NCI-H128 (cell line): ENCODE results near the gene DIS3L2.
"Not testable (repeated sequence)": the region's sequence is repeated elsewhere in the genome, so short reads cannot be mapped to it uniquely, and the experiment has no call there.

Experiments
- DNase-seq: peaks from one replicate; lab custom pipeline; 2025; ENCODE audit not compliant: unreplicated experiment; lab: John Stamatoyannopoulos, UW

Gene DIS3L2

DNA sequence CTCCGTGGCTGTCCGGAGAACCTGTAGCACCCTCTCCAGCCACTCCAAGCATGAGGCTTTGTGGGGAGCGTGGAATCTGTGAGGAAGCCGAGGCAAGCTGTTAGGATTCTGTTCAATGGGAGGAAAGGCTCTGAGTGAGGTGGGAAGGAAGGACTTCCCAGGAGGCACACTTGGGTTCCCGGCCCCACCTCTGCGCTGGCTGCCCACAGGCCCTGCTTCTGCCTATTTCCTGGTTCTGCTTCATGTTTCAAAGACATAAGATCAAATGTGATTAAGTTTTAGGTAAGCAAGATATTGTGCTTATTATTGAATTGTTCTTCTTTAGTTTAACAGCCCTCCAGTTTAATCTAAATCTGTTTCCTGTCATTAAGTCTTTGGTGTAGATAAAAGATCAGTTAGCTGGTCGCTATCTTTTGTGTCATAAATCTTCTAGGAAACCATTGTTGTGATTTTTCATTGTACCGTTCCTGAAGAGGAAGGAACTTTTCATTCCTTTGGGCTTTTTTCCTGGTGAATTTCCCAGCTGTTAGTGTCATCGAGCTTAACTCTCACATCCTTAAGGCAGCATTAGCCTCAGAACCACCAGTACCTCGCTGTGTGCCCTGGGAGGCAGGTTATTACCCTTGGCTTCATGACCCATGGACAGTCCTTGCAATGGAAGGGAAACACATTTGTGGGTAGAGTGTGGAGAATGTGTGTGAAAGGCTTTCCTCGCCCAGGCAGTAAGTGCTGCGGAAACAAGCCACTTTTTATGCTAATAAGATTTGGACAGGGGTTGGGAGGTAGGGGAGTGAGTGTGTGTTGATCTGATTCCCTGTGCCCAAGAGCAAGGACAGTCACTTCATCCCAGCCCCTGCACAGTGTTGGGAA lies 355.2 kb downstream of the DIS3L2 start:
- DNase-seq: no peak

DNA sequence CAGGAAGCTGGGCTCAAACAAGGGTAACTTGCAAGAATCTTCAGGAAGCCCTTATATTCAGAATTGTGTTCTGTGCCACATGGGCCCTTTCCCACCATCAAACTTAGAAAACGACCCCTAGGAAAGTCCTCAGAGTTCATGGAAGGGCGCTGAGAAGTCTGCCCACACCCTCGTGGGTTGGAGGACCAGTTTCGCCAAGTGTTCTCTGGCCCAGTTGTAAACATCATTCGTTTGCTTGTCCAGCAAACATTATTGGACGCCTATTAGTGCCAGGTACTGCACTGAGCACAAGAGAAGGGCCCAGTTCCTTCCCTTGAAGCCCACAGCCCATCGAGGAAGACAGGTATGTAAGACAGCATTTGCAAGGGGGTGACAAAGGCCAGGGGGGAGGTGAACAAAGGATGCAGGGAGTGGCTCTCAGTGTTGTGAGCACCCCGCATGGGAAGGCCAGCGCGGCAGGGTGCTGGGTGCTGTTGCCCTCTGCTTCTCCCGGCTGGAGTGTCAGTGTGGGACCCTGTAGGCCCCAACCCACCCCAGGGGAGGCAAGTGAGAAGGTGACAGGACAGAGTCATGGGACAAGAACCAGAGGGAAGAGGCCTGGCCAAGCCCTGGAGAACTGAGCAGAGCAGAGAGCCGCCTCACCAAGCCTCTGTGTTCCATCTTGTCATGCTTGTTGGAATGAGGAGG lies 356.8 kb downstream of the DIS3L2 start:
- DNase-seq: no peak

DNA sequence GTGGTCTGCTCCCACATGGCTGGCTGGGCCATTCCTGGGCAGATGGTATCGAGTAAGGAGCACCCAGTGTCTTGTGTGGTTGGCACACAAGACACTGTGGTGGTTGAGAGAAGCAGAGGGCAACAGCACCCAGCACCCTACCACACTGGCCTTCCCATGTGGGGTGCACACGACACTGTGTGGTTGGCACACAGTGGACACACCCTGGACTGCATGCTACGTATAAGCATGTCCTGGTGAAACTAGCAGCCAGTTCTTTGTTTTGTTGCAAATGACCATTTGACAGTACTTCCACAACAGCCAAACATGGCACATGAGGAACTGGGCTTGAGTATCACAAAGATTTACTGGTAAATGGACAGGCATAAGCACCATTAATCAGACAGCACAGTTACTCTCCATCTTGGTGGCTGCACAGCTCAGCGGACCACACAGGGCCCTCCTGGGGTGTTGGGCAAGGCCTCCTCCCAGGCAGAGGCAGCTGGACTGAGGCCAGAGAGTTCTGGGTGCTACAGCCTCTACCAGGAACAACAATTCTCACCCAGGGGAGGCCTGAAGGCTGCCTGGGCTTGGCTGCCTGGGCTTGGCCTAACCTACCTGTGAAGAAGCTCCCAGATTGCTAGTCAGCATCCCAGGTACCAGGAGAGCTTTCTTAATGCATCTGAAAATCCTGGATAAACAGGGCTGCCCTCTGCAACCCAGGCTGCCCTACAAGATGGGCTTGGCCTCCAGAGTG lies 357.7 kb downstream of the DIS3L2 start:
- no peak for DNase-seq

DNA sequence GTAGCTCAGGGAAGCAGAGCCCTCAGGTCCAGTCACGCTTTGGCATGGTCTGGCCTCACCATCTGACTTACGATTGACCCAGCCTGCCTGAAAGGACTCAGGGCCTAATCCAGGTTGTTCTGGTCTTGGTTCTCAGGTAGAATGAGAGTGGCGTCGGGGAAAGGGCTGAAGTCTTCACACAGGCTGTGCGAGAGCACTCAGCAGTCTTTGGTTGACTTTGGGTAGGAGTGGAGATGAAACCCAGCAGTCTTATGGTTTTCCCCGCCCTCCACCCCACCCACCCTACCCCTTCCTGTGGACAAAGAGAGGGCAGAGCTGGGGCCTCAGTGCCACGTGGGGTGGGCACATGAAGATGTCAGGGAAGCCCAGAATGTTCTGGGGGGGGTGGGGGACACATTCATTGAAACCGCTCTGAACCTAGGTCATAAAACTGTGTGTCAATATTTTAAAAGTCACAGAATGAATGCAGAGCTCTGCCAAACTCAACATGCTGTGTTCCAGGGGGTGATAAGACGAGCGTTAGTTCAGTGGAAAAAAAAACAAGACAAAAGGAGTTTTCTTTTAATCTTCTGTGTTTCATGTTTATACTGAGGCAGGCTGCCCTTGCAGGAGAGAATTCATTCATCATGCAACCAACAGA lies 358.4 kb downstream of the DIS3L2 start:
- DNase-seq: no peak

DNA sequence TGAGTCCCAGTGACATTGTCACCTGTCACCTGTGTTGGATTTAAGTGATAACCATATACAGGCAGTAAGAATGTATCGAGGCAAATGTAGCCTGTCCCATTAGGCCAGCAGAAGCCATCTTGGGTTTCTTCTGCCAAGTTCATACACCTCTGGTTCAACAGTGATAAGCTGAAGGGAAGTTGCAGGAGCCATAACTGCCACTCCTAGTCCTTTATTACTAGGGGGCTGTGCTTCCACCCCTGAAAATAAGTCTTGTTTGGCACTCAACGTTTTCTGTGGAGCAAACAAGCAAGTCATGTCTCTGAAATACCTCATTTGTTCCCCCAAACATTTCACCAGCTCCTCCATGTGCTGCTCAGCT lies 358.9 kb downstream of the DIS3L2 start:
- no peak for DNase-seq

DNA sequence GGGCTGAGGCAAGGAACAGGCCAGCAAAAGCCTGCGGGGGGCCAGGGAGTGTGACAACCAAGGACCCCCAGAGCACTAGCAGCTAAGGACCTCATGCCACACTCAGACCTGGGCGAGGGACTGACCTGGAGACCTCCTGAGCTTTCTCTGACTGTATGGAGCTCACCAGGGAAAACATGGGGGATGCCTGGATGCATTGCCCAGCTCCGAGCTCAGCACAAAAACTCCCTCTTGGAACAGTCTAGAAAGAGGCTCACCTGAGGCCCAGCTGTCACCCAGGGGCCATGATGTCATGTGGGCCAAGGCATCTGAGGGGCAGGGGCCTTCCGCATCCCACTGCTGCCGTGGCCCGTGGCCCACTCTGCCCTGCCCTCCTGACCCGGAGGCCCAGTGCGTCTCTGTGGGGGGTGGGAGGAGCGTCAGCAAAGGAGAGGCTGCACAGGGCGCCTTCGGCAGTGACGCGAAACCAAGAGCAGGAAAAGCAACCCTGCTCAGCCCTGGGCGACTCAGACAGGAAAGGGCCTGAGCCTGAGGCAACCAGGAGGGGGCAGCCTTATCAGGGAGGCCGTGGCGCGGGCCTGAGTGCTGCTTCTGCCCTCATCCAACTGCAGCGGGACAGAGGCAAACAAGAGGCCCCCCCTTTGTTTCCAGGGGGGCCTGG lies 359.8 kb downstream of the DIS3L2 start:
- no peak for DNase-seq

DNA sequence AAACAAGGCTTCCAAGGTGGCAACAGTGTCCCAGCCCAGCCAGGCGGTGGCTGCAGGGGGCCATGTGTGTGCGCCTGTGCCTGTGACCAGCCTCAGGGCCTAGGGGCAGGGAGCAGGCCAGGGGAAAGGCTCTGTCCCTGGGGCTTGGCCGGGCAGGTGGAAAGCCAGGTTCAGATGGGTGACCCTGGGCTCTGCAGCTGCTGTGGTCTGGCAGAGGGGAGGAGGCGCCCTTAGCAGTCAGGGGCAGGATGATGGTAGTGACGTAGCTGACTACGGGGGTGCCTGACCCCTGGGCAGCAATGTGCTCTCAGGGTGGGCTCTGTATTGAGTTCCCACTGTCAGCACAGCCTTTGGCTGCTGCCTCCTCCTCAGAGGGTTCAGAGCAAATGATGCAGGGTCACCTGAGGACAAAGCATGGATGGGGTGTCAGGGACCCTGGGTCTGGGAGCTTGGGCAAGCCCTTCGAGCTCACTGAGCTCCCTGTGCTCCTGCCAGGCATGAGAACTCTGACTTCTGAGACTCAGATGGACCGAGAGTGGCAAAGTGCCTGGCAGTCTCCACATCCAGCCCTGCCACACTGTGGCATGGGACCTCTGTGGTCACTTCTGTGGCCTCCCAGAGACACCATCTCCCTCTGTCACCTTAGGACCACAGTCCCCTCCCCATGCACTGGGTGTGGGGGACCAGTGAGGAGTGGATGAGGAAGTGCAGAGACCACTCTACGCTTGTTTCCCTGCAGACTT lies 360.5 kb downstream of the DIS3L2 start:
- no peak for DNase-seq

DNA sequence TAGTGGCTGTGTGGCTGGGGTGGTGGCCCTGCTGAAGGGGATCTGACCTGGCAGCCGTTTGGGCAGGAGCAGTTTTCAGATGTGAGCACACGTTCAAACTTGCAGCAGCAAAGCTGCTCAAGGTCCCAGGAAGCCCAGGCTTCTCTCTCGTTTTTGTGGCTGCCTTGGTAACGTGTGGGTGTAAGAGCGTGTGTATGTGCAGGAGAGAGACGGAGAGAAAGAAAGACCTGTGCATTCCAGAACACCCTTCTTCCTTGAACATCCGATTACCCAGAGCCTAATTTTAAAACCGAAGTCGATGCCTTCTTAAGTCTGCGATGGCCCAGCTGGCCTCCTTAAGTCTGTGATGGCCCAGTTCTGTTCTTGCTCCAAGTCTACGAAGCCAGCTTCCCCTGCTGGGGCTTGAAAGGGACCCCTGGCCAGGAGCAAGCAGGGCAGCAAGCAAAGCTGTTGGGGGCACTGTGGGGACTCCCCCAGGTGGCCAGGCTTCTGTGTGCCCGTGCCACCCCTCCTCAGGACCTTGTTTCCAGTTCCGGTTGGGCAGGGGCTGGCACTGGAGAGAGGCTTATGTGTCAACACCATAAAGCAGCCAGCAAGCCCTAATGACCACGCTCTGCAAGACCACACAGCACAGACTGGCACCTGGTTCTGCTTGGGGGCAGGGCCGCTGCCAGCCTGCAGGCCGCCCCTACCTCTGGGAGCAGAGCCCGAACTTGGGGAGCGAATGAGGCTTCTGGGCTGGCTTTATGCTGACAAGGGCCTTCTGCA lies 361.2 kb downstream of the DIS3L2 start:
- no peak for DNase-seq

DNA sequence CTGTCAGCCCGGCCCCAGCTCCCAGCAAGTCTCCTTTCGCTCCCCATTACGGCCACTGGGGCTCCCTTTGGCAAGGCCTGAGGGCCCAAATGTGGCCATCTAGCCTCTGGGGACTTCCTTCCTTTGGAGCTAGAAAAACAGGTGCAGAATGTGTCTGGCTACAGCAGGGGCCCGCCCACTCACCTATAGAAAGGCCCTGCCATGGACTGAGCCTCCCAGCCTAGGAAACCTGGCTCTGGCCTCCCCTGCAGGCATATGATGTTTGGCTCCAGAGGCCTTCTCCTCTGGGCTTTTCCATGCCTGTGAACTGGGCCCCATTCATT lies 361.8 kb downstream of the DIS3L2 start:
- DNase-seq: no peak

DNA sequence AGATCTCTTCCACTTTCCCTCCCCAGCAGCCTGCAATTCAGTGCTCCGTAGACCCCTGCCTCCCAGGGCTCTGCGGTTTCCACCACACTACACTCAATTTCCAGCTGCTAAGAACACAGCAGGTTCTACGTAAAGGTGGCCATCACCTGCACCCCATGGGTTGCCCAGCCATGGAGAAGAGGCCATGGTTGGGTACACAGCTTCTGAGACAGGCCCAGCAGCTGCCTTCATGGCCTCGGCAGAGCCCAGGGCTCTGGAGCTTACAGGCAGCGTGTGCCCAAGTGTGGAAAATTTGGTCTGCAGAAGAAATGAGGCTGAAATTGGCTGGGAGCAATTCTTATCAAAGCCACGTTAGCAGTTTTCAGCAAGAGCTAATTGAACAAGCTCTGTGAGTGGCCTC lies 362.5 kb downstream of the DIS3L2 start:
- not testable (repeated sequence) for DNase-seq

DNA sequence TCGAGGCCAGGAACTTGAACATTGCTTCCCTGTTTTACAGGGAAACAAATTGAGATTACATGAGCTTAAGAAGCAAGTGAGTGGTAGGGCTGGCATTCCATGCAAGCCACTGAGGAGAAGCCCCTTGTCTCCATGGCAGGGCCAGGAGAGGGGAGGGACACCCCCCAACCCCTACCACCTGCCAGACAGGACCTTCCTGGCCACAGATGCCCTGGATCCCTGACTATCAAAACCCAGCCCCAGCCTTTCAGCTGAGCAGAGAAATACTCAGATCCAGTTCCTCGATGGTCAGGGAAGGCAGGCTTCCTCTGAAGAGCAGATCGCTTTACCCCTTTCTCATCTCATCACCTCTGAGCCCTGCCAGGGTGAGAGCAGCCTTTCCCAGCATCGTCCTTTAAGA lies 363.3 kb downstream of the DIS3L2 start:
- DNase-seq: no peak

DNA sequence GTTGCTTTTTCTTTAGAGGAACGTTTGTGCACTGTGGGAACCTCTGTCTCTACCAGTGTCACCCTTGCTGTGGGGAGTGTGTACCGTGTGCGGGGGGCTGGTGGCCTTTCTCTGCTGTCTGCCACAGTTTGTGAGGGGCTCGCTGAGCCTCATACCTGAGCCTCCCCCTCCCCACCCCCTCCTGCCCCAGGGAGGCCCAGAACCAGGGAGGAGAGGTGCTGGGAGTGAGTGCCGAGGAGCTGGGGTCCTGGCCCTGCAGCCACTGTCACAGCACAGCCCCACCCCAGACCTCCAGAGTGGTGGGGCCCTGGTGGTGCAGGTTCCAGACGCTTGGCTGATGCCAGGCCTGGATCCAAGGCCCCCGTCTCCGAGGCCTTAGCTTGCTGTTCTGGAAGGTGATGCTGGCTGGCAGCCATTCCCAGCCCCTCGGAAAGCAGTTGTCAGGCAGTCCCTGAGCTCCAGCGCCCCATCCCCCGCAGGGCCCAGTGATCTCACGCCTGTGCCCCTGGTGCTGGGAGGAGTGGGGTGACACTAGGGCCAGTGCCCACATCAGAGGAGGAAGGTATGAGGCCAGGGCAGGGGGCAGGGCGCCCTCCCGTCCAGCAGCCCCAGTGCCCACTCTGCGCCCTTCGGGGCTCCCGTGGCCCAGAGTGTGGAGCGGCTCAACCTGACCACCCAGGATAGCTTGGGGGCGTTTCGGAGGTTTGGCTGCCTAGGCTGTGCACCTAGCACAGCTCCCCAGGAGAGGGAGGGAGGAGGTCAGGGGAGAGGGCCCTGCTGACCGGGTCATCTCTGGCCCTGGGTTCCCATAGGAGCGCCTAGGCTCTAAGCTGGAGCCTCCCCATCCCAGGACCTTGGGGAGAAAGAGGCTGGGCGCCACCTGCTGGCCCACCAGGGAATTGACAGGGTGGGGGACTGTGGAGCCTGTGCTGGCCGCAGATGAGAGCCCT lies 364.1 kb downstream of the DIS3L2 start:
- no peak for DNase-seq

DNA sequence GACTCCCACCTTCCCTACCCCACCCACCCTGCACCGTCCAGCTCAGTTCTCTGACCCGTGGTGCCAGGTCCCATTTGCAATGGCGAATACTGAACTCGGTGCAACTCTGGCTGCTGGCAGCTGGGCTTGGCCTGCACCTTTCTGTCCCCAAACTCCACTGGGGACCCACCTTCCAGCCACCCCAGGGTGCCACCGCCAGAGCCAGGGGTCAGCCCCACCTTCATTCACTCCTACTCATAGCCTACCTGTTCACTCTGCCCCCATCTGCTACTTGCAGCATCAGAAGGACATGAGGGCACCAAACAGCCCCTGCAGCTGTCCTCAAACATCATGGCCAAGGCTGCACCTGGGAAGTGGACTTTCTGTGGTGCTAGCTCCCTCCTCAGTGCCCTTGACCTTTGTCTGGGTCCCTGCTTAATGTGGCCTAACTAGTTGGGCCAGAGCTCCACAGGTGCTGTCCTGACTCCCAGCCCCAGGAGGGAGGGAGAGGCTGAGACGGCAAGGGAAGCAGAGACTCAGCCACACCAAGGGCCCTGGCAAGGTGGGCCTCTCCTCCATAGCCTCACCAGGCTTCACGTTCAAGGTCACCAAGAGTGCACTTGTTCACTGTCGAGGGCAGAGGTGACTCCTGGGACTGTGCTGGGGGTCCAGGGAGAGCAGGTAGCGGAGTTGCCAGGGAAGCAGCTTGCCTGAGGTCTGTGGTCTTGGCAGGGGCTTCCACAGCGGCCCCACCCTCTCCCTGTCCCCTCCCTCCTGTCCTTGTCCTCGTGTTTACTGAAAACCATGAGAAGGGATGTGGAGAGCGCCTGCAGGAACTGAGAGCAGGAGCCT lies 365.0 kb downstream of the DIS3L2 start:
- DNase-seq: not testable (repeated sequence)

DNA sequence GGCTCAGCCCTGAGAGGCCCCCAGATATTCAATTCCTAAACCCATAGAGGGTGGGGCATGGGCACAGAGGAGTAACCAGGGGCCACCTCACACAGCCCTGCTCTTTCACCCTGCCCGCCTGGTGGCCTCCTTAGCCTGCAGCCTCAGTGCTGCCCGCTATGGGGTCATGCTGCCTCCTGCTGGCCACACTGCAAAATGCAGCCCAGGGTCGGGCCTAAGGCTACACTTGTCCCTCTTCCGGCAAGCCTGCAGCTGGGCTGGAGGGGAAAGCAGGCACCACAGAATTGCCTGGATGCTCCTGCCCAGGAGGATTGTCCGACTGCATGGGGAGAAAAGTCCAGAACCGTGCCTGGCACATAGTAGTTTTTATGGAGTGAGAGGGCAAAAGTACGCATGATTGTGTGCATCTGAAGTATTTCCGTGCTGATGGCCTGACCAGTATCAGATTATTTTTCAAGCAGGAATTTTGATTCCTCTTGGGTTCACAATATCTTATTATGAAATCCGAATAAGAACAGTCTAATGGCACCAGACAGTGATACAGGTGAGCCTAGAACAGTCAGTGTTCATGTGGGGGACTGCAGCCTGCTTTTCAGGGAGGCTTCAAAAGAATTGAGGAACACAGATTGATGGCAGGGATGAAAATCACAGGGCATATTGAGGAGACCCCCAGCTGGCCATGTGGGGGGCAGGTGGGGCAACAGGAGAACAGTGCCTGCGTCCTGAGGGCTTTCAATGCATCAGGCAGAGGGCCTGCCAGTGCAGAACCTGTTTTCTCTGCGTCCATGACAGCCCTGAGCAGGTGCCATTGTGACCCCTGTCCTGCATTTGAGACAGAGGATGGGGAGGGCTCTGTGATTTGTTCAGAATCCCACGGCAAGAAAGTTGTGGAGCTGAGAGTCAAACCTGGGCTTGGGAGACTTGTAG lies 365.9 kb downstream of the DIS3L2 start:
- DNase-seq: no peak

DNA sequence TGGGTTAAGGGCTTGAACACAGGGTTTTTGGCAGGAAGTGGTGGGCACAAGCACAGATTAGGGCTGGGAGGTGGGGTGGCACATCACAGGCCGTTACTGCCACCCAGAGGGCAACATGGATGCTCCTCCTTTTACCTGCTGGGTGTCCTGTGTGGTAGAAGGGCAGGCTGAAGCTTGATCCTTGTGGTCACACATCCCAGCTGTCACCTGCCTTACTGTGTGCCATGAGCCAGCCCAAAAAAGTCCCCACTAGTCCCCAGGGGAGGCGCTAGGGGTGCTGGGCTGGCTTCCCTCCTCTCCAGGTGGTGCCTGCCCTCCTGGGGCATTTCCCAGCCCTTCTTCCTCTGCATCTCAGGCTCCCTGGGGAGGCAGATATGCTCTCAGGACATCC lies 366.5 kb downstream of the DIS3L2 start:
- no peak for DNase-seq
